B cell (primary cell): ENCODE measurements around the gene NUDT10. TPM values are rescaled to one million over a fixed set of nuclear protein-coding genes. Genes with fewer than 3 reads are reported as not detected.

Source experiments
- ATAC-seq: fragments of 200-7000 bp; cut with Tn5 transposase; one replicate; pipeline ENCODE4 v1.10.0; 2021; ENCODE audit warnings: low read depth, mild to moderate bottlenecking, moderate number of reproducible peaks, moderate library complexity
- CTCF ChIA-PET: fragments of 350-600 bp; sonication (Branson Sonifier 250); formaldehyde crosslinking; loops from one replicate; lab custom pipeline; 2021; ENCODE audit warnings: antibody characterized with exemption, inconsistent platforms; lab: Charles Lee
- POLR2A ChIA-PET: fragments of 350-600 bp; sonication (Branson Sonifier 250); formaldehyde crosslinking; loops from one replicate; lab custom pipeline; 2021; ENCODE audit warnings: antibody characterized with exemption; lab: Charles Lee
- DNase-seq: peaks from one replicate; pipeline ENCODE4 v3.0.0; 2013
- H2AFZ ChIP-seq: 2 replicates; pipeline ENCODE4 v1.6.1; 2012; ENCODE audit warnings: mild to moderate bottlenecking, low read depth, low read length; ENCODE audit not compliant: insufficient read depth, poor library complexity, severe bottlenecking
- H3K27ac ChIP-seq, 2 donors: 1 replicate in 1 of 2; 2 replicates in 1 of 2; pipeline ENCODE4 v1.5.1; 2012 to 2013; ENCODE audit warnings: low read length in 2 of 2, mild to moderate bottlenecking in 2 of 2, moderate library complexity in 1 of 2
- H3K27me3 ChIP-seq, 4 experiments: fragments of 200-600 bp in 1 of 4; sonication (generic) in 1 of 4; replicated peaks in 1 of 4; 1 replicate in 2 of 4; 2 replicates in 2 of 4; pipeline versions ENCODE4 v1.6.1 to v1.7.0; 2013 to 2016; ENCODE audit warnings: low read length in 3 of 4, mild to moderate bottlenecking in 2 of 4, mixed read lengths in 1 of 4, moderate library complexity in 1 of 4; ENCODE audit not compliant: insufficient read depth in 4 of 4, control insufficient read depth in 3 of 4; ENCODE audit errors: control extremely low read depth in 1 of 4
- H3K36me3 ChIP-seq, 2 experiments: replicated peaks in 1 of 2; 1 replicate in 1 of 2; 2 replicates in 1 of 2; pipeline versions ENCODE4 v1.6.1 to v1.7.1; 2013; ENCODE audit warnings: low read length in 1 of 2; ENCODE audit not compliant: insufficient read depth in 2 of 2, control insufficient read depth in 1 of 2; ENCODE audit errors: control extremely low read depth in 1 of 2, extremely low read depth in 1 of 2
- H3K4me1 ChIP-seq, 2 donors: fragments of 200-600 bp in 1 of 2; sonication (generic) in 1 of 2; 1 replicate in 1 of 2; 2 replicates in 1 of 2; pipeline versions ENCODE4 v1.5.1 to v1.6.1; 2013 to 2017; ENCODE audit warnings: low read length in 2 of 2; ENCODE audit not compliant: control insufficient read depth in 2 of 2, insufficient read depth in 2 of 2
- H3K4me2 ChIP-seq: replicated peaks from 2 replicates; pipeline ENCODE3; 2012; ENCODE audit warnings: mild to moderate bottlenecking, low read depth, low read length; ENCODE audit not compliant: poor library complexity, severe bottlenecking
- H3K4me3 ChIP-seq, 5 experiments: fragments of 200-600 bp in 1 of 5; sonication (generic) in 1 of 5; 1 replicate in 3 of 5; 2 replicates in 2 of 5; pipeline versions ENCODE4 v1.5.1 to v1.7.0; 2011 to 2016; ENCODE audit warnings: low read length in 4 of 5, mild to moderate bottlenecking in 4 of 5, low read depth in 2 of 5, control low read depth in 1 of 5, moderate library complexity in 1 of 5; ENCODE audit not compliant: insufficient read depth in 1 of 5; ENCODE audit errors: control extremely low read depth in 1 of 5, extremely low read depth in 1 of 5
- H3K79me2 ChIP-seq: fragments of 200-600 bp; sonication (generic); one replicate; pipeline ENCODE4 v1.6.0; 2016; ENCODE audit warnings: low read length; ENCODE audit not compliant: control insufficient read depth, insufficient read depth
- H3K9ac ChIP-seq: fragments of 200-600 bp; sonication (generic); 2 replicates; pipeline ENCODE4 v1.6.1; 2017; ENCODE audit warnings: mild to moderate bottlenecking, low read length, moderate library complexity
- H3K9me3 ChIP-seq, 3 donors: one replicate each; pipeline versions ENCODE4 v1.6.1 to v1.7.1; 2013; ENCODE audit warnings: low read length in 2 of 3; ENCODE audit not compliant: control insufficient read depth in 2 of 3, insufficient read depth in 1 of 3; ENCODE audit errors: control extremely low read depth in 1 of 3
- H4K20me1 ChIP-seq: 2 replicates; pipeline ENCODE4 v1.6.0; 2012; ENCODE audit warnings: mild to moderate bottlenecking, low read length; ENCODE audit not compliant: insufficient read depth, control insufficient read depth, poor library complexity, severe bottlenecking
- H3K27ac Mint-ChIP-seq: one replicate; pipeline ENCODE4 v1.8.0; 2021; ENCODE audit warnings: mixed read lengths
- H3K27me3 Mint-ChIP-seq: one replicate; pipeline ENCODE4 v1.8.0; 2021; ENCODE audit warnings: mixed read lengths
- H3K4me1 Mint-ChIP-seq: one replicate; pipeline ENCODE4 v1.8.0; 2021; ENCODE audit warnings: mixed read lengths
- H3K4me3 Mint-ChIP-seq: one replicate; pipeline ENCODE4 v1.8.0; 2021; ENCODE audit warnings: mixed read lengths
- H3K9me3 Mint-ChIP-seq: one replicate; pipeline ENCODE4 v1.8.0; 2022; ENCODE audit warnings: mixed read lengths; ENCODE audit not compliant: insufficient read depth
- CTCF ChIP-seq: fragments of 200-600 bp; IDR thresholded peaks from one replicate; pipeline ENCODE4 v1.8.0; 2022; ENCODE audit warnings: antibody characterized with exemption, mild to moderate bottlenecking
- EZH2 ChIP-seq: IDR thresholded peaks from 2 replicates; pipeline ENCODE4 v1.6.1; 2012; ENCODE audit warnings: borderline replicate concordance, low read depth, mild to moderate bottlenecking, moderate library complexity, low read length; ENCODE audit not compliant: insufficient read depth, poor library complexity, severe bottlenecking
- WGBS: methylation state at CpG from one replicate; pipeline ENCODE4 v1.1.5; 2013; ENCODE audit warnings: missing lambda C conversion rate; ENCODE audit not compliant: insufficient coverage; 5-methylcytosine and 5-hydroxymethylcytosine counted together
- intact Hi-C: fragments of 100-400 bp; cut with micrococcal nuclease; formaldehyde crosslinking; loops from one replicate; pipeline ENCODE4 v1.10.0; 2022
- polyA plus RNA-seq: library from polyadenylated mRNA; depleted of rRNA; stranded (reverse); fragments of >200 nt; gene quantifications from 2 replicates; pipeline ENCODE4 v1.2.3, GENCODE V29; 2012
- total RNA-seq, 2 donors: library from RNA; stranded (reverse); fragments of 120-200 nt in 1 of 2; gene quantifications; 1 replicate in 1 of 2; 2 replicates in 1 of 2; pipeline versions ENCODE4 v1.2.3 to v1.2.4, GENCODE V29; 2013 to 2022

The NUDT10 gene
- total and polyA plus RNA-seq, 2 donors (not counting 1 experiment from before 2014, with no cell fraction given) = 0.44 TPM; not detected in 1

GRCh38 chrX:51361251-51361650 lies 28.6 kb downstream of the NUDT10 start:
- no peaks in the 10 kb centered on the region for H3K9me3 ChIP-seq
- DNase-seq (no peak), ATAC-seq (no peak)
- no peak for TF ChIP-seq CTCF
- TF ChIP-seq EZH2 = no peak
- H3K4me1 Mint-ChIP-seq = no peaks in the 10 kb centered on the region
- no peaks in the 10 kb centered on the region for H4K20me1 ChIP-seq
- ChIA-PET CTCF (interaction anchor here (0.8 to 1.3 kb wide), 2 partner anchors 16 to 19 kb away, joined by 3 read pairs; no protein-coding TSS in a partner anchor), POLR2A (no interaction called here)
- no peaks in the 10 kb centered on the region for H3K79me2 ChIP-seq
- WGBS = 100% methylated on average over 2 of the region's 7 CpGs
- no peak overlapping the region for H3K9ac ChIP-seq
- H3K4me3 Mint-ChIP-seq = no peak overlapping the region
- intact Hi-C loops = no loop called here
- H3K4me3 ChIP-seq = no peak overlapping the region
- H3K9me3 Mint-ChIP-seq = no peaks in the 10 kb centered on the region
- no peaks in the 10 kb centered on the region for H3K4me1 ChIP-seq
- H3K36me3 ChIP-seq = no peaks in the 10 kb centered on the region
- H3K27me3 Mint-ChIP-seq = no peaks in the 10 kb centered on the region
- no peak overlapping the region for H2AFZ ChIP-seq
- no peaks in the 10 kb centered on the region for H3K27me3 ChIP-seq
- no peak overlapping the region for H3K27ac Mint-ChIP-seq
- H3K4me2 ChIP-seq = no peak overlapping the region
- H3K27ac ChIP-seq = no peak overlapping the region

GRCh38 chrX:51376672-51377071 lies 44.0 kb downstream of the NUDT10 start:
- Mint-ChIP-seq H3K4me1 (peaks cover 2% of the 10 kb centered on the region), H3K4me3 (no peak overlapping the region), H3K9me3 (no peaks in the 10 kb centered on the region), H3K27me3 (no peaks in the 10 kb centered on the region), H3K27ac (no peak overlapping the region)
- no peaks in the 10 kb centered on the region for H3K36me3 ChIP-seq
- no peak overlapping the region for H3K27ac ChIP-seq
- H3K4me2 ChIP-seq = no peak overlapping the region
- DNase-seq (no peak), ATAC-seq (no peak)
- 86% methylated on average over 1 of the region's 2 CpGs for WGBS
- ChIA-PET POLR2A (no interaction called here), CTCF (interaction anchor here (0.5 kb wide), 1 partner anchor 16 kb away, joined by 3 read pairs; no protein-coding TSS in a partner anchor)
- no peak overlapping the region for H3K4me3 ChIP-seq
- no peak overlapping the region for H2AFZ ChIP-seq
- H4K20me1 ChIP-seq = no peaks in the 10 kb centered on the region
- H3K4me1 ChIP-seq = no peaks in the 10 kb centered on the region
- no peak for TF ChIP-seq CTCF
- TF ChIP-seq EZH2 = no peak
- peaks cover 0 to 4% (median 0%) of the 10 kb centered on the region in 4 experiments for H3K27me3 ChIP-seq
- no peaks in the 10 kb centered on the region for H3K79me2 ChIP-seq
- no peaks in the 10 kb centered on the region for H3K9me3 ChIP-seq
- intact Hi-C loops = no loop called here
- no peak overlapping the region for H3K9ac ChIP-seq

Other genes with a start within 250 kb of the NUDT10 start
- 0.24 TPM in 1 of 2 replicates, not detected in the other for gene NUDT11, start 163.8 kb downstream of the NUDT10 start, total RNA-seq
- 0.10 and 0.27 TPM in 2 replicates for gene NUDT11, start 163.8 kb downstream of the NUDT10 start, polyA plus RNA-seq